8988T (cell line): ENCODE data around the gene PJVK.
"Not testable (repeated sequence)": the region's sequence is repeated elsewhere in the genome, so short reads cannot be mapped to it uniquely, and the experiment has no call there.

Source experiments
- DNase-seq: peaks from one replicate; pipeline ENCODE4 v3.0.0; 2011

Gene PJVK

DNA sequence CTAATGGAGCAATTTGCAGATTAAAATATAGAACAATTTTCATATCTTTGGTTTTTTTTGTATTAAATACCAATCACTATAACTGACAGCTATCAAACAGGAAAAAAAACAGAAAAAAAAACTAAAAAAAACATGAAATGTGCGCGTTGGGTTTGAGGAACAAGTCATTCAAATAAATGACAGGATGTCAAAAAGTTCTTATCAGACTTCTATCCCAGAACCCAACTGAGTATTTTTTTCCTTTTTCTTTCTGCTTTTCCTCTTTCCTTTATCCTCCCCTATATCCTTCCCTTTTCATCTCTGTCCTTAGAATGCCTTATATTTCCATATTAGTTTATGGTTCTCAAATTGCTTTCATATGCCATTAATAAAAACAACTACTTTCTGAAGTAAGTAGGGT is 14.5 kb upstream of the PJVK start:
- DNase-seq = no peak

DNA sequence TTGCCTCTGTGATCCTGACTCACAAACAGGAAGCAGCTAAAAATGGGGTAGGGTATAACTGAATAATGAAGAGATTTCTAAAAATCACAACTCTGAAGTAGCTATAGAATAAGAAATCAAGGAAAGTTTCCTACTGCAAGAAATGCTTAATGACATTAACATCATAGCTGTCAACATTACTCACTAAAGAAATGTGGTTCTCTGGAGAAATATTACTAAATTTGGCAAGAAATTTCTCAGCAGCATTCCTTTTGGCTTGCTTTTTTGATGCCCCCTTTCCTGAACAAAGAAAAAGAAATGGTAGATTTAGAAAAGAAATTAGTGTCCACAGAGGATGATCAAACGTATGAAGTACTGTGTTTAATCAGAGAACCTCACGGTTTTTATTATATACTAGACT is 9.8 kb upstream of the PJVK start:
- no peak for DNase-seq

DNA sequence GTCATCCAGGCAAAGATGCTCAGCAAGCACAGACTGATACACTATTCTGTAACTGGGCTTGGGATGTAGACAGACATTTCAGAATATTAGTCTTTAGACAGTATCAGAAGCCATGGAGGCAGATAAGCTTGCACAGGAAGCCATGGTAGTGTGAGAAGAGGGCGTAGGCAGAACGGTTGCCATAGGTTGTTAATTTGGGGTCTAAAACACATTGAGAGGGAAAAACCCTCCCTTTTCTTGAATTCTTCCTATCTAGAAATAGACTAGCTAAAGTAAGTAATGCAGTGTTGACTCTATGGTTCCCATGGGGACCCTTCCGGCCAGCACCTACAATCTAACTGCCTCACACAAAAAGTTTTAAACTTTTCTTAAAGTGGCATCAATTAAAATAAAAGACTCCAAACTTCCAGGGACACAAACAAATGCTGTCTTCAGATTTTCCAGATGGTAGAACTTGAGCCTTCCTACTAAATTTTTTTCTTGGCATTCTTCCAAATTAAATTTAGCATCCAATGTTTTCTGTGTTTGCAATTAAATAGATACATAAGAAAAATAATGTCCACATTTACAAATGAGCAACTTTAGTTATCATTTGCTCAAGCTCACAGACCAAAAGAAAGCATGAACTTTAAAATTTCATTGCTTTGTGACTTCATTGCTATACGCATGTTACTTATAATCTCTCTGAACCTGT is 2.1 kb upstream of the PJVK start:
- DNase-seq = no peak

DNA sequence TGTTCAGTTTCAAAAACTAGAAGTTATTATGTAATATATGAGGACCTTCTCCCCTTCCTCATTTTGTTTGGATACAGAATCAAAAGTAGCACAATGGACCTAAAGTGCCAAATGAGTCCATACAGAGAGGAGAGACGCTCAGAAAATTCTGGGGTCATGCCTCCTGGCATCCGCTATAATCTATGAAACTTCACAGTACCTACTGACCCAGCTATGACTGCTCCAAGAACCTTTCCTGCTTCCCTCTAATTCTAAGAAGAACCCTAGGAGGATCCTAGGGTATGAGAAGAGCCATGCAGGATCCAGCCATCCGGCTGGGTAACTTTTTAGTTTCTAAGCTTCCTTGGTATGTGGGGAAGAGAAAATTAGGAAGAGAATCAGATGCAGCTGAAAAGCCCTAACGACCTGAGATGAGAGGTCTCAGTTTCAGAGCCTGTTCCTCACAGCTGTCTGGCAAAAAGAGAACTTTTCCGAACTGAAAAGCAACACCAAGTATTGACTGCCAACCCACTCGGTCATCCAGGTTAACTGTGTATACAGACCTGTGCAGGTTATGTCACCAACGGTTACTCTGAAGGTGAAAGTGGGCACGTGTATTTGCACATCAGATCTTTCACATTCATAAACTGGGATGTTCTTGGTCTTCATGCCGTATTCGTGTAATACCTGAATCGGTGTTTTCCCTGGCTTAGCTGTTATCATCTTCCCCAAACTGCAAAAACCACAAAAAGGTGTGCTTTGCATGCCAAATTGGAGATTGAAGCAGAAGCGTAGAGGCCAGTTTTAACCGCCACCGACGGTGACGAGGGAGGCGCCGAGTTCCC is 1.3 kb upstream of the PJVK start:
- no peak for DNase-seq

DNA sequence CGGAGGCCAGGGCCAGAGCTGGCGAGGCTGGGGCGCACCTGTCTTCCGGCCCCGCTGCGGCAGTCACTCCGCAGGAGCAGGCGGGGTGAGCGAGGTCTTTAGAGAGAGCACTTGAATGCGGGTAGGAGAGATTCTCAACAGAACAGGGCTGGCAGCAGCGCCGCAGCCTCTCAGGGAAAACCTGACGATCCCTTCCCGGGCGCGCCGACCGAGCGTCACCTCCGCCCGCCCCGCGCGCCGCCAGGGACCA is 729 bp upstream of the PJVK start:
- DNase-seq = no peak

DNA sequence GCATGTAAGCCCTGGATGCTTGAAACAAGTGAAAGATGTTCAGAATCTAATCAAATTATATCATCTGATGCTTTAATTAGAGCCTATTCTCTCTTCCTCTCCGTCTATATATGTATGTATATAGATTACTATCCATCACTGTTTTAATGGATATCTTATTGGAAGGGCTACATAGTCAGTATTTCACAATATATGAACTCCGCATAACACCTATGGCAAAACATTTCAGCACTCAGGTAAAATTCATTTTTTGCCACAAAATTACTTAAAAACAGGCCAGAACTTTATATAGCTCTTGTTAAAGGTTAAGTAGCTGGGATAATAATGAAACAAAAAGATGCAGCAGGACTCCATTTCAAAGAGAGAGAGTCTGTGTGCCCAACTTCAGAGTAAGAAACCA is 1.2 kb downstream of the PJVK start:
- no peak for DNase-seq

DNA sequence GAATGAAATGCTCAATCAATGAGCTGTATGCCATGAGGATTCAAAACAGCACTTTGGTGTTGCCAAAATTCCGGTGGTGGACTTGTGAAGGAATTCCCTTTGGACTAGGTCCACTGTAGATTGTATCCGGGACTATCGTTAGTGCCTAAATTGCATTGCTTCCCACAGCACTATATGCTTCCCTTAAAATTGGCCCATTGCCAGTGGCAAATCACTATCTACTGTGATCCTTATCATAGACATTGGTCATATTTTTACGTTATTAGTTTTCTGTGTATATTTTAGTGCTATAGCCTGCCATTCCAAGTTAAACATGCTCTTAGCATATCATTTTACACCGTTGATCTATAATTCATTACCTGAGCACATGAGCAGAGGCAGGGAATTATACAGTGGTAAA is 1.7 kb downstream of the PJVK start:
- DNase-seq = no peak

DNA sequence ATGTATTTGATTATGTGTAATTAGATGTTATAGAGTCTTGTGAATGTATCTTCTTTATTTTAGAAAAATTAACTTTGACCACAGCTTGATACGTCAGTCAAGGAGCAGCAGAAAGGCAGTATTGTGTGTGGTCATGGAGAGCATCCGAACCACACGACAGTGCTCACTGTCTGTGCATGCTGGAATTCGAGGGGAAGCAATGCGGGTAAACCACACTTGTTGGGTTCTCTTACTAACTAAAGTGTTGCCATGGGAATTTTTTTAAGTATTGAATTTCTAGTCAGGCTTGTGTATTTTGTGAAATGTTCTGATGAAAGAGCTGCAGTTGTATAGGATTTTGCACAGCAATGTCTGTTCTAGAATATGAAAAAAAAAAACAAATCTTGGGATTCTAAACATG is 4.8 kb downstream of the PJVK start:
- no peak for DNase-seq

DNA sequence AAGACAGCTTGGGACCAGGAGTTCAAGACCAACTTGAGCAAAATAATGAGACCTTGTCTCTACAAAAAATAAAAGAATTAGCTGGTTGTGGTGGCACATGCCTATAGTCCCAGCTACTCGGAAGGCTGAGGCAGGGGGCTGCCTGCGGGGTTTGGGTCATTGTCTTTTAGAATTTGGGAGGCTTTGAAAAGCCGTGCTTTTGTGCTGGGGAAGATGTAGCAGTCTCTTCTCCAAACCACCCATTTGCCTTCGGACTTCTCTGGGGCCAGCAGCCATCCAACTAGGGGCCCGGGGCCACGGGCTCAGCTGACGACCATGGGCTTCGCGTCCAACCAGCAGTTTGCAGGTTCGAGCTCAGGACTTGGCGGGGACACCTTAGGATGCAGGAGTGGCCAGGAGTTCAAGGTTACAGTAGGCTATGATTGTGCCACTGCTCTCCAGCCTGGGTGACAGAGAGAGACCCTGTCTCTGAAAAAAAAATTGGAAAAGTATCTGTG is 6.3 kb downstream of the PJVK start:
- DNase-seq = no peak

DNA sequence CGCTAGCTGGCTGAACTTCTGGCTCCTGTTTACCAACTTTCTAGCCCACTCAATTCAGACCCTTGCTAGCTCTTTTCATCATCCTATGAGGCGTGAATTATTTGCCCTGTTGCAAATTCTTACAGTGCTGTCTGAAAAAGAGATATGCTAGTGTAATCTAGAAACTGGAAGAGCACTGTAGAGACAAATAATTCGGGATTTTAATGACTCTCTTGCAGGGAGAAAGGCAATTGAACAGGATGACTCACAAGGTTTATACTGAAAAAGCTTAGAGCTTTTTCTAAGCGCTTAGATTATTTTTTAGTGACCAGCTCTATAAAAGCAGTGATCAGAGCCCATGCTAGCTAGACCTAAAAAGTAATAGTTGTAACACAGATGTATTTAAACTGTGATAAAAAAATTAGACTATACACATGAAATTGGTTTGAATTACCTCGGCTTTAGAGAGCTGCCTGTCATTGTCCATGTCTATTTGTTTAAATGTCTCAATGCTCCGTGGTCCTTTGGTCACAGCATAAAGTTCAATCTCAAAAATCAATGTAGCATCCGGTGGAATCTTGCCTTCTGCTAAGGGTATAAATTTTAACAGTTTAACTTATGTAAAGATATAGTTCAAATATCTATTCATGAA is 18.2 kb downstream of the PJVK start:
- no peak for DNase-seq

DNA sequence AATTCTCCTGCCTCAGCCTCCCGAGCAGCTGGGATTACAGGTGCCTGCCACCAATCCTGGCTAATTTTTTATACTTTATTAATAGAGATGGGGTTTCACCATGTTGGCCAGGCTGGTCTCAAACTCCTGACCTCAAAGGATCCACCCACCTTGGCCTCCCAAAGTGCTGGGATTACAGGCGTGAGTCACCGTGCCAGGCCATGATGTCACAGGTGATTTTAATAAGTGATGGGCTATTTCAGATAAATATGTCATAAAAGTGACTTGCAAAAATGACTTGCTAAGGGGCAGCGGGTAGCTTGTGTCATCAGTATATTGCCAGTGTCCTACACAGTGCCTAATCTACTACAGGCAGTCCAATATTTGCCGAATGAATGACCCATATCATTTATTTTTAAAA is 20.1 kb downstream of the PJVK start:
- not testable (repeated sequence) for DNase-seq

DNA sequence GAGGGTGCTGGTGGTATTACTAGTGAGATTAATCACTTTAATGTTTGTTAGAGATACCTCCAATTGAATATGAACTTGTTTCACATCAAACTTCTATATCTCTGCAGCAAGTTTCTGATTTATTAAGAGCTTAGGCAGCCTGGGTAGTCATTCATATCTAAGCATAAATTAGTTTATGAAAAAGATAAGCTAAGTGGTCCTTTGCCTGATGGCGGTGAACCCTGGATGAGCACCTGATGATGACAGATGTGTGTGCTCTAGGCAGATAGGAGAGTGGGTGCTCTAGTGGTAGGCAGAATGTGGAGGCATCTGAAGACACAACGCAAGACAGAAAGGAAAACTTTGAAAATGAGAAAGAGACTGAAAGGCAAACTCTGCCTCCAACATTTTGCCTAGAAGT is 22.2 kb downstream of the PJVK start:
- DNase-seq = no peak

DNA sequence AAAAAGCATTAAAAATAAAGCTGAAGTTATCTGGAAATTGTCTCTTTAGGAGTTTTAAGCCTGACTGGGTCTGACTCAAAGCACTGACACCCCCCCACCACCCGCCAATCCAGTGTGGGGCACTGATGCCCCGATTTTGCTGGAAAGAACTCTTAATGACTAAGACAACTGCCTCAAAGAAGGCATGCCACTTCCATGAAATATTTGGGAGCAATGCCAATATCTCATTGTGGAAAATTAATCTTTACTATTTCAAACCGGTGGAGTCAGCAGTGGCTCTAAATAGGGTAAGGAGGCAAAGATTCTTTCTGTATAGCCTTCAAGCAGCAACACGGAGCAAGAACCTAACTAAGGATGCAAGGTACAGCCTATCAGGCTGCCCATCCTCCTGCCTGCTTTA is 22.8 kb downstream of the PJVK start:
- DNase-seq = no peak

DNA sequence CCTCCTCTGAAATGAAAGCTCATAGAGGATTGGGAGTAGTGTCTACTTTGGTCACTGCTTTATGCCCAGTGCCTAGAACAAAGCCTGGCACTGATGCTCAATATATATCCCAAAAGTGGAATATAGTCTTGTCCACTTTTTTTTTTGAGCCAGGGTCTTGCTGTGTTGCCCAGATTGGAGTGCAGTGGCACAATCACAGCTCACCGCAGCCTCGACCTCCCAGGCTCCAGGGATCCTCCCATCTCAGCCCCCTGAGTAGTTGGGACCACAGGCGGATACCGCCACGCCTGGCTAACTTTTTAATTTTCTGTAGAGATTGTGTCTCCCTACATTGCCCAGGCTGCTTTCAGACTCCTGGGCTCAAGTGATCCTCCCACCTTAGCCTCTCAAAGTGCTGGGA is 23.4 kb downstream of the PJVK start:
- no peak for DNase-seq

DNA sequence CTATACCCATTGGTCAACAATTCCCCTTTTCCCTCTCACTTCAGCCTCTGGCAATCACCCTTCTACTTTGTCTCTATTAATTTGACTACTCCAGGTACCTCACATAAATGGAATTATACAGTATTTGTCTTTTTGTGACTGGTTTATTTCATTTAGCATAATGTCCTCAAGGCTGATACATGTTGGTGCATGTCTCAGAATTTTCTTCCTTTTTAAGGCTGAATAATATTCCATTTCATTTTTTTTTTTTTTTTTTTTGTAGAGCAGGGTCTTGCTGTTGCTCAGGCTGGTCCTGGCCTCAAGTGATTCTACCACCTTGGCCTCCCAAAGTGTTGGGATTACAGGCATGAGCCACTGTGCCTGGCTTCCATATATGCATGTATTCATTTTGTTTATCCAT is 25.3 kb downstream of the PJVK start:
- DNase-seq = no peak

DNA sequence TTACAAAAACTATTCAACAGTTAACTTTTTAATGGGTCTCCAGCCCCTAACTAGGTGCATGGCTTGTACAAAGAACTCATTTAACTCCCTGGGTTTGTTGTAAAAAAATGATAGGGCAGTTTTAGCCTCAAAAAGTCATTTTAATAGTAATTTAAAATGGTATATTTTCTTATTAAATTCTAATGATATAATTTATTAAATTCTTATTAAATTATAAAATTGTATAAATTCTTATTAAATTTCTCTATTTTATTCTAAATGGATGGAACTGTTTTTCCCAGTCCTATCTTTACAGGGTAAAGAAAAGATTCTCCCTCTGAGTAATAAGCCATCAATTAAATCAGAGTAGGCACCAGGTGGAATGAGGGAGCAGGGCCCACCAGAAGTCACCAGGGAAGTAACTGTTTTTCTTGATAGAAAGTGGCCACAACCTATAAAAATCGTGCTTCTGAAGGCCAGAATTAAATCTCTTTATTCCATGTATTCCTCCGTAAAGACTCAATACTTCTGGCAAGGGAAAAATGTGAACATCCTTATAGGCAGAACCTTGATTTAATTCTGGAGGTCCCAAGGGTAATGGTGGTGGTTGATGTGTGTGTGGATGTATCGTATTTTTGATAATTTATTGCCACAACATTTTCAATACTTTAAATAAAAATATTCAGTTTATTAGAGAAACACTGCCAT is 26.4 kb downstream of the PJVK start:
- DNase-seq = no peak

DNA sequence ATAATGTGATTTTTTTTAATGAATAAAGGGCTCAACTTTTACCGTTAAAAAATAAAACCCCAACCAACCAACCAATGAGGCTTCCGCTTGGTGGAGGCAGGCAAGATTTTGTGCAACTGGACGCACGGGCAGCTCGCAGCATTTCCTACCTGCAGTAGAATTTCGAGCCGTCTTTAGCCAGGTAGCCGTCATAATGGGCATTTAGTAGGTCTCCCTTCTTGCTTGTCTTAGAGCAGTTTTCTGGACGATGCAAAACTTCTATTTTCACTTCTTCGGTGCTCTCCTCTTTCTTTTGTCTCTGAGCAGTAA is 26.9 kb downstream of the PJVK start:
- DNase-seq = no peak

DNA sequence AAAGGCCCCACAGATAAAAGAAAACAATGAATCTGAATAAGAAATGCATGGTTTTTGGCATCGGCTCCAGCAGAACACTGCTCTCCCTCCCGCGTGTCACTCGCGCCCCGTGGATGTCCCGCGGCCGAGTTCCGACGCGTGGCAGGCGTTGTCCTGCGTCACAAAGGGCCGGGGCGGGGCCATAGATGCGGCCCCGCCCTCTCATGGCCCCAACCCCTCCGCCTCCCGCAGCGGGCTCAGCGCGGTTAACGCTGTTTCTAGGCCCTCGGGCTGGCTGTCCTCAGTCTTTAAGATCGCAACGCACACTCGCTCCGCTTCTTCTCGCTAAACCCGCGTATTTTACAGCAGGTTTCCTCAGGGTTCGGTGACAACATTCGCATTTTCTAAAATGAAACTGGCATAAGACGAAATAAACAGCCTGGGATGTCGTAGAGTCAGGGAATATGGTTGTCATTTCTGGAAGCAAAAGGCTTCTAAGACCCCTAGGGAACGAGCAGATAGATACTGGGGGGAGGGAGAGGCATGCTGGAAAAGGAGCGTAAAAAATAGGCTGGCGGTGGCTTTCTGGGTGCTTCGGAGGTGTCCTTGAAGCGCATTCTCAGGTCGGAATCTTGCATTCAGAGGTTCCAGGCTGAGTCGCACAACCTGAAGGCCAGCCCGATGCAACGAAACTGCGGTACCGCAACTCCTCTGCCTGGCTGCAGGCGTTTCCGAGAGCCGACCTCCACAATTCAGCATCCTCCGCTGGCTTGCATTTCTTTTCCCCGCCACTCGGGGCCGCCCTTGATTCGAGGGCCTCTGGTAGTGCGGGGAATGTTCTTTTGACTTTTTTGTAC is 27.5 kb downstream of the PJVK start, which contains the start of gene FKBP7:
Gene FKBP7 (minus strand): TSS at position 162 of the 836 bp plus-strand sequence. CDS start 101 bp downstream, at position 61.
- DNase-seq = peak; percentile 48

DNA sequence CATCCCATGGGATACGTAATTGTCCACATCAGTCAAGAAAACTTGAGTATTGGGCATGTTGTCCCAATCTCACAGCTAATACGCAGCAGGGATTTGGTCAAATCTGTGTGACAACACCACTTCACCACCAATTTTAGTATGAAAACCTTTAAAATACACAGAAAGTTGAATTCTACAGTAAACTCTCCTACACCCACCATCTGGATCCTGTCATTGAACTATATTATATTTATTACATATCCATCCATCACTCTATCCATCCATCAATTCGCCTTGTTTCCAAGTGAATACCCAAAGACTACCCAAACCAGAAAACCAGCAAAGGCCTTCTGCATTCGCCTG is 28.1 kb downstream of the PJVK start:
- no peak for DNase-seq

DNA sequence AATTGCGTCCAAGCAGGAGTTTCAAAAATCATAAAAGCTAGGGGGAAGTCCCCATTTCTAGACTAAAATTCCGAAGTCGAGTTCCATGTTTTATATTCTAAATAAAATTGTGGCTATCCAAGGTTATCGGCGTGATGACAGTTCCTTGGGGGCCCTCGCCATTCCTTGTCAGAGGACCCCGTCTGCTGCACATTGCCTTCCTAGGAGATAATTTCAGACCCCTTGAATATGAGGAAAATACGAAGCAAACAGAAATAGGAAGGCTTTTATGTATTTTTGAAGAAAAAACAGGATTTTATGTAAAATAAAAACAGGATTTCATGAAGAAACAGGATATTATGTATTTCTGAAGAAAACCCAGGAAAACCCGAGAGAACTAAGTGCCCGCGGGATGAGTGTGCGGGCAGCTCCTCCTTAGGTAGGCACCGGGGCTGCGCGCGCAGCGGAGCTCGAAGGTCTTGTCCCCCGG is 28.6 kb downstream of the PJVK start:
- no peak for DNase-seq

DNA sequence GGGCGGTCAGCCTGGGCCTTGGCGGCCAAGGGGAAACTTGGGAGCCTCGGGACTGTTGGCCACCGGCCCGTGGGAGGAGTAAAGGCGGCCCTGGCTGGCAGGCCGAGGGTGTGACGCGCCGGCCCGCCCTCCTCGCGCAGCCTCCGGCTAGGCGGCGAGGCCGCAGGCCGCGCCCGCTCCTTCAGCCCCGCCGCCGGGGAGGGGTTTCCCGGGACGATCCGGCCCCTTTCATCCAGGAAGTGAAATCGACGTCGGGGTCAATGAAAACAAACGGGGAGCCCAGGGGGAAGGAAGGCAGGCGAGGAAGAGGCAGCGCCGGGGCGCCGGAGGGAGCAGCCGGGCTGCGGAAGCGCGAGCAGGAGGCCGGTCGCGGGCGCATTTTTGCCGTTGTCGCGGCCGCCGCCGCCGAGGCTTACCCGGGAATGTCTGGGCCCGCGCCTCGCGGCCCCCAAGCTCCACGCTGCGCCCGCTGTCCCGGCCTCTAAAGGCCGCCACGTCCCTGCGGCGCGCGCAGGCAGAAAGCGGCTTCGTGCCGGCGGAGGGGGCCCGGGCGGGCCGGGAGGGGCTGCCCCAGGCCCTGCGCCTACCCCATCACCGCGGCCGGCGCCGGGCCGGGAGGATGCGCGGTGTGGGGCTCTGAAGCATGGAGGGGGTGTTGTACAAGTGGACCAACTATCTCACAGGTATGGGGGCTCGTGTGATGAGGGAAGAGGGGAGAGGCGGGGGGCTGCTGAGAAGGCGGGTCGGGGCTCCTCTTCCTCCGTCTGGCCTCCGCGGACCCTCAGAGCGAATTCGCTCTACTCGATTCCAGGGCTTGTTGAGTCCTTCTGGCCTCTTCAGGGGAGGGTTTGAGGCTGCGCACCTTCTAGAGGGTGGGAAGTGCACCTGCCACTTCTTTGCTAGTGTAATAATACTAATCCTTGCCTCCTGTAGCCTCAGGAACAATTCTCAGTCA is 29.3 kb downstream of the PJVK start, which contains the start of gene PLEKHA3:
Gene PLEKHA3 (plus strand): TSS at position 231 of the 955 bp plus-strand sequence. CDS start 413 bp downstream, at position 644.
- DNase-seq = peak; percentile 84
